NOMO-1 treated with DMSO at 0.1 percent for 48 hours (cell line): ENCODE measurements around the gene ZMYND15.
A peak's percentile ranks its signal among the peaks of the same experiment; 100 is the strongest.

Experiments used
- DNase-seq: peaks from one replicate; lab custom pipeline; 2025; ENCODE audit not compliant: unreplicated experiment; lab: John Stamatoyannopoulos, UW

ZMYND15 gene

GRCh38 chr17:4785311-4786105 lies 45.9 kb downstream of the ZMYND15 start:
- no peak for DNase-seq

GRCh38 chr17:4786106-4786511 lies 46.5 kb downstream of the ZMYND15 start, which contains the start of gene VMO1:
Gene VMO1, minus strand, starts transcription at chr17:4786364. Its CDS starts 12 bp downstream, at chr17:4786352.
- DNase-seq = no peak

GRCh38 chr17:4786516-4786915 lies 46.9 kb downstream of the ZMYND15 start:
- DNase-seq = no peak

GRCh38 chr17:4788159-4788806 lies 48.6 kb downstream of the ZMYND15 start:
- no peak for DNase-seq

- DNase-seq = no peak
Measured at GRCh38 chr17:4788807-4789700, 49.4 kb downstream of the ZMYND15 start, which contains the start of gene GLTPD2. Gene GLTPD2, plus strand, starts transcription at chr17:4788964. Its CDS starts 48 bp downstream, at chr17:4789012.

GRCh38 chr17:4789701-4789950 lies 50.0 kb downstream of the ZMYND15 start:
- DNase-seq = peak; percentile 62

- DNase-seq = peak; percentile 74
Measured at GRCh38 chr17:4789951-4790704, 50.5 kb downstream of the ZMYND15 start.

GRCh38 chr17:4790705-4791088 lies 51.1 kb downstream of the ZMYND15 start:
- DNase-seq = no peak

- DNase-seq = no peak
Measured at GRCh38 chr17:4795168-4795567, 55.5 kb downstream of the ZMYND15 start.
